Left forelimb (tissue), 1 donor: ENCODE measurements around the gene DBH.
A peak's percentile ranks its signal among the peaks of the same experiment; 100 is the strongest.

Experiments
- DNase-seq: peaks from one replicate; pipeline ENCODE4 v3.0.0-alpha.2; 2018; ENCODE audit warnings: low spot score

Gene DBH

DNA sequence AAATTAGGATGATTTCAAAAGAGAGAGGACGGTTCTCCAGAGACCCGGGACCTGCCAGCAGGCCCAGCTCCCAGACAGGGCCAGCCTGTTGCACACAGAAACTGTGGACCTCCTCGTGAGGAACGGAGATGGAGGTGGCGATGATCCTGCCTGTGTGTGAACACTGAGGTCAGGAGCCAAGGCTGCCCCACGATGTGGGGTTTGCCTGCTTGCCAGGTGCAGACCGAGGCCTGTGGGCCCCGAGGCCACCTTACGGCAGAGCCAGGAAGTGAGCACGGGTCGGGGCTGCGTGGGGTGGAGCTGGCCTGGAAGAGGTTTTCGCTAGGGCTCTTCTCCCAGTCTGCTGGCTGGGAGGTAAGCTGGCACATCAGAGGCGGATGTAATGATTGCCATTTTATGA, 31.3 kb upstream of the DBH start:
- no peak for DNase-seq

- no peak for DNase-seq
Observed at GRCh38 chr9:133605446-133605845, 30.7 kb upstream of the DBH start.

DNA sequence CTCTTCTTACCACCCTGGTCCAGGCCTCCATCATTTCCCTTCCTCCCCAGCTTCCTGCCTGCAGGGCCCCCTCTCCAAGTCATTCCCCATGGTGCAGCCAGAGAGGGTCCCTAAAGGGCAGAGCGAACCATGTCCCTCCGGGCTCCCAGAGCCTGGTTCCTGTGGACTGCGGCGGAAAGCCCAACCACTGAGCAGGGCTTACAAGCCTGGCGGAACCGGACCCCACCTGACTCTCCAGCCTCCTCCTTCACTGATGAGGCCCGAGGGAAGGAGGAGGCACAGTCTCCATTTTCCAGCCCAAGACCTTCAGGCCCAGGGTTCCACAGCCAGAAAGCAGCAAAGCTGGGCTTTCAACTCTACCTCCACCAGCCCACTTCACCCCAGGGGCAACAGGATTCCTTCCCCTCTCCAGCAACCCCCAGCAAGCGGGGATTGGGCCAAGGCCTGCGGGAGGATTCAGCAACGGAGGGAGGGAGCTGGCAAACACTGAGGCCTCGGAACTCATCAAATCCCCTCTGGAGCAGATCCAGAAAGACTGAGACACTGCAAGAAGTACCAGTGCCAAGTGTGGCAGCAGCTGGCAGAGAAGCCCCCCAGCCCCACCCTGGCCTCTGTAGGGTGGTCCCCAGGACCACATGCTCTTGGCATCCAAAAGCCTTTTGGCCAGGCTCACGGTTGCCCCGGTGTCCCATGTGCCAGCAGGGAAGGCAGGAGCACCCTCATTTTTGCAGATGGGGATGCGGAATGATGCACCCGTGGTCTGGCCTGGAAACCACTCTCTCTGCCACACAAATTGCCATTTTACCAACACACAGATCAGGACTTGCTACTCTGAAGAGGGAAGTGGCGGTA, 30.1 kb upstream of the DBH start:
- DNase-seq = no peak

GRCh38 chr9:133606708-133607025, 29.5 kb upstream of the DBH start:
- DNase-seq = no peak

GRCh38 chr9:133607381-133607780, 28.8 kb upstream of the DBH start:
- DNase-seq = no peak

GRCh38 chr9:133607976-133608375, 28.2 kb upstream of the DBH start:
- no peak for DNase-seq

DNA sequence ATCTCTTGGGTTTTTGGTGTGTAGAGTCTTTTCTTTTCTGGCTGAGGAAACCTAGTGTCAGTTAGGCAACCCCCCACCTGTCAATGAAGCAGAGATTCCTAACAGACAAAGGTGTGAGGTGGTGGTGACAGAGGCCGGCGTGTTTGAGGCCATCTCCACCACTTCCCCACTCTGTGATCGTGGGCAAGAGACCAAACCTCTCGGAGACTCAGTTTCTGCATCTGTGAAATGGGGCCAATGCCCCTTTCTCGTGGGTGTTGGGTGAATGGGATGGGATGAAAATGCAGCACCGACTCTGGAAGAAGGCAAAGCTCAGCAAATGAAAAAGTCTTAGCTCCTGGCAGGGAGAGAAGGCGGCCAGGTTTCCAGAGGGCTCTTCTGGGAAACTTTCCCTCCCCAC, 27.8 kb upstream of the DBH start:
- DNase-seq = no peak

DNA sequence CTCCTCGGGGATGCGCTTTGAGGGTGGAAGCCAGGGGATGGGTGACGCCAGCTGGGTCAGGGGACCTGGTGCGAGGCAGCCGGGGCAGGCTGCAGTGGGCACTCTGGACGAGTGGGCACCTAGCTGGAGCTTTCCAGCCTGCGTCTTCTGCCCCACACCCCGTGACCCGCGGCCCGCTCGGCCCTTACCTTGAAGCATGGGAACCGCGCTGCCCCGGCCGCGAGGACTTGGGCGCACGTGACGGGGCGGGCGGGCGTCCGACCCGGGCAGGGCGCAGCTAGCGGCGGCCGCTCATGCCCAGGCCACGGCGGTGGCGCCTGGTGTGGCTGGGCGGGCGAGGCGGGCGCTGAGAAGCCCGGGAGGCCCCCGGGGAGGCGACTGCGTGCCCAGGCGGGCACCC, 27.3 kb upstream of the DBH start:
- no peak for DNase-seq

DNA sequence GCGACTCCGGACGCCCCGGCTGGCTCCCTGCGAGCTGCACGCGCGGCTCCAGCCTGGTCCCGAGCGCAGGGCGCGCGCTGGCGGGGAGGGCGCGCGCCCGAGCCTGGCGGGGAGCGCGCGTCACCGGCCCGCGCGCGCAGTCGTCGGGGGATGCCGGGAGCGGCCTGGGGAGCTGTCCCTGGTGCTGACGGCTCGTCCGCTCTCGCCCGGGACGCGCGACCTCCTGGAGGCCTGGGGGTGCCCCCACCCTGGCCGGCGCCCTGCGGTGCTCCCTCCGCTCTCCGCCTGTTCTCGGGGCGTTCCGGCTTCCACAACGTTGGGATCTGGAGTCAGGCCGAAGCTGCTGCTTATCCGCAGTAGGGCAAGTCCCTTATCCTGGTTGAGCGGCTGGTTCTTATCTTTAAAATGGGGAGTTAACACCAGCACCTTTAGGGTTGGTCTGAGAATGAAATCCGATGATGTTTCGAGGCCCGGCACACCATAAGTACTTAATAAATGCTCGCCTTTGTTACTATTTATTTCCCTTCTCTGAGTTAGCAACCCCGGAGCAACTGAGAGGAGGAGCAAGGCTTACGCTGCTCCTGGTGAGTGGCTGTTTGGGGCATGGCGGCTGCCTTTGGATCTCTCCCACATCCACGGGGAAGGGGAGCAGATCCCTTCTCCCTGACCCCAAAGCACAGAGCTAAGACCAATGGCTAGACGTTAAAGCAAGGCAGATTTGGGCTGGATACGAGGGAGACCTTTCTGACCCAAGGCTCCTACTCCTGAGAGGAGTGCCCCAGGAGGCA, 26.7 kb upstream of the DBH start, which contains the start of gene FAM163B:
Gene FAM163B, minus strand, starts transcription at position 79 of the 788 bp plus-strand sequence. CDS start 29,166 bp downstream, outside the sequence.
- DNase-seq = peak; percentile 86

DNA sequence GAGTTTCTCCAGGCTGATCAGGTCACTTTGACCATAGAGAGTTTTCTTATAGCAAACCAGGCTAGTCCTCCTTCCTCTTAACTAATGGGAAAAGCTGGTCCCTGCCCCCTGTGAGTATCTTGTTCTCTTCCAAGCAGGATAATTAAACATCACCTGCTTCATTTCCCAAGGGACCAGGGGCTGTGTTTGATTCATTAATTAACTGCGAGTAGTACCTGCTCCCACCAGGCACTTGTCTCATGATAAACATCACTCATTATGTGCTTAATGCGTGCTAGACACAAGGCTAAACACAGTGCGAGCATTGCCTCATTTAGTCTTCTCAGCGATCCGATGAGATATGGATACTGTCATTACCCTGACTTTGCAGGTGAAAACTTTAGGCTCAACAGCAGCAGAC, 25.3 kb upstream of the DBH start:
- no peak for DNase-seq

- DNase-seq = no peak
Observed at GRCh38 chr9:133612051-133612450, 24.1 kb upstream of the DBH start.

GRCh38 chr9:133612816-133613215, 23.3 kb upstream of the DBH start:
- DNase-seq = no peak

DNA sequence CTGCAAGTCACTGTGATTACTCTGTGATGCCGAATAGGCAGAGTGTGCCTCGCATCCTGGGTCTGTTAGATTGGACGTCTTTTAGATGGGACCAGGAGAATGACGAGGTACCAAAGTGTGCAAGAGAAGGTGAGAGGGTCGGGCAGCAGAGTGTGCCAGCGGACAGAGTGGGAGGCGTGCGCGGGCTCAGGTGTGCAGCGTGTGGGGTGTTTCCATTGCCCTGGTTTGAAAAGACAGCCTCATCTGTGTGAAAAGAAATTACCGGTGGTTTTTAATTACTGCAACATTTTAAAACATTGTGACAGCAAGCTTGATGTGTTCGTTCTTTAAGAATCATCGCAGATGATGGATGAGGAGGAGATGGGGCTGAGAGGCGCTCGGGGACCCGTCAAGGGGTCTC, 22.7 kb upstream of the DBH start:
- DNase-seq = no peak

GRCh38 chr9:133614056-133614455, 22.1 kb upstream of the DBH start:
- DNase-seq = no peak

DNA sequence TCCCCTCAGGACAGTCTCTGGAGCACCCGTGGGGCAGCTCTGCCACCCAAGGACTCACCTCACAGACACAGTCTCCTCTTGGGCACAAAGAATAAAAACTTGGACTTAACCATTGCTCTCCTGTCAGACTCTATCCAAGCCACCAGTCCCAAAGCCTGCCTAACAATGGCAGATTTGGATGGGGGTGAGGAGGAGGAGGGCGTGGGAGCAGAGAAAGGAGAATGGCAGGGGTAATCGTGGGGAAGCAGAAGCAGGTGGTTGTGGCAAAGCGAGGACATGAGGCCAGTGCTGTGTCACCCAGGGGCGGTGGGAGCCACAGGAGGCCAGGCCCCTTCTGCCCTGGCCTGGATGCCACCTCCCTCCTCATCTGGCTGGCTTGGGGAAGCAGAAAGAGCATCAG, 21.5 kb upstream of the DBH start:
- DNase-seq = no peak

- no peak for DNase-seq
Observed at GRCh38 chr9:133615186-133615585, 21.0 kb upstream of the DBH start.

GRCh38 chr9:133615606-133616188, 20.5 kb upstream of the DBH start:
- no peak for DNase-seq

- no peak for DNase-seq
Observed at GRCh38 chr9:133616643-133617405, 19.3 kb upstream of the DBH start.

GRCh38 chr9:133618726-133619125, 17.4 kb upstream of the DBH start:
- no peak for DNase-seq

GRCh38 chr9:133619791-133620190, 16.4 kb upstream of the DBH start:
- DNase-seq = no peak

DNA sequence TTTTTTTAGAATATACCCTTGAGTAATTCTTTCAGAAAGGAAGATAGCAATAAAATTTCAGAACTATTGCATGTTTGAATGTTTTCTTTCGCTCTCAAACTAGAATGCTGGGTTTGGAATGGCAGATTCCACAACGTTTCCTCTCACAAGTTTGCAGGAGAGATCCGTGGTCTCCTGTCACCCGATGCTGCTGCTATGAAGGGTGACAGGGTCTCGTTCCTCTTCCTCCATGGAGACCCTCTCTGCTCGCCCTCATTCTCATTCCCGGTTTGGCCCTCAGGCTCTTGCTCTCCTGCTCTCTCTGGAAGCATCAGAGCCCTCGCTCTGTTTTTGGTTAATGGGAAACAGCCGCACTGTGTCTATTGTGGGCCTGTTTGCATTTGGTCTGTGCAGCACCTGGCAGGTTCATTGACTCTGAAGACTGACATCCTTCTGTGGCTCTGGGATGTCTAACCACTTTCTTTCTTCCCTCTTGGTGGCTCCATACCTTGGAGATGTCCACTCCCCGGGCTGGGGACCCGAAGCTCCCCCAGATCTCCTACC, 14.4 kb upstream of the DBH start:
- no peak for DNase-seq

GRCh38 chr9:133622555-133622954, 13.6 kb upstream of the DBH start:
- DNase-seq = no peak
